GM21717 (cell line): ENCODE data around the gene PRSS1.
"Not testable (repeated sequence)": the region's sequence is repeated elsewhere in the genome, so short reads cannot be mapped to it uniquely, and the experiment has no call there.

Experiments
- ATAC-seq: cut with Tn5 transposase; IDR thresholded peaks from one replicate; pipeline ENCODE4 v1.9.1; 2021; ENCODE audit warnings: mild to moderate bottlenecking, moderate library complexity; ENCODE audit not compliant: unreplicated experiment

Gene PRSS1

GRCh38 chr7:142745745-142746144 is 3.5 kb upstream of the PRSS1 start:
- no peak for ATAC-seq

- no peak for ATAC-seq
Observed at GRCh38 chr7:142746264-142746663, 3.0 kb upstream of the PRSS1 start.

GRCh38 chr7:142748410-142748809 is 862 bp upstream of the PRSS1 start:
- ATAC-seq: not testable (repeated sequence)

GRCh38 chr7:142750321-142750938 is 1.2 kb downstream of the PRSS1 start:
- no peak for ATAC-seq

GRCh38 chr7:142751526-142752175 is 2.4 kb downstream of the PRSS1 start:
- ATAC-seq: not testable (repeated sequence)

- ATAC-seq: no peak
Observed at GRCh38 chr7:142752376-142753225, 3.3 kb downstream of the PRSS1 start.

- no peak for ATAC-seq
Observed at GRCh38 chr7:142753366-142753765, 4.1 kb downstream of the PRSS1 start.

GRCh38 chr7:142753925-142754491 is 4.7 kb downstream of the PRSS1 start:
- ATAC-seq: not testable (repeated sequence)

GRCh38 chr7:142754681-142755575 is 5.7 kb downstream of the PRSS1 start:
- no peak for ATAC-seq

- ATAC-seq: not testable (repeated sequence)
Observed at GRCh38 chr7:142758312-142758711, 9.0 kb downstream of the PRSS1 start.

GRCh38 chr7:142759433-142759832 is 10.2 kb downstream of the PRSS1 start:
- ATAC-seq: no peak

GRCh38 chr7:142760071-142760642 is 10.9 kb downstream of the PRSS1 start:
- ATAC-seq: no peak

GRCh38 chr7:142761606-142762005 is 12.3 kb downstream of the PRSS1 start:
- ATAC-seq: not testable (repeated sequence)

GRCh38 chr7:142762104-142762503 is 12.8 kb downstream of the PRSS1 start:
- ATAC-seq: no peak

GRCh38 chr7:142767451-142767850 is 18.2 kb downstream of the PRSS1 start:
- no peak for ATAC-seq

- ATAC-seq: no peak
Observed at GRCh38 chr7:142767861-142768260, 18.6 kb downstream of the PRSS1 start.

GRCh38 chr7:142768885-142769284 is 19.6 kb downstream of the PRSS1 start:
- ATAC-seq: not testable (repeated sequence)

GRCh38 chr7:142770661-142771352 is 21.5 kb downstream of the PRSS1 start, which contains the start of gene PRSS2:
TSS of gene PRSS2 (plus strand) at chr7:142770970. CDS start at chr7:142770983, 13 bp downstream.
- peak; percentile 46 for ATAC-seq

GRCh38 chr7:142771353-142771723 is 22.1 kb downstream of the PRSS1 start:
- ATAC-seq: peak; percentile 39
